Measurements from ENCODE around the gene FAM13A. TPM values are rescaled to one million over a fixed set of nuclear protein-coding genes. Genes with fewer than 3 reads are reported as not detected.

FAM13A gene
- total RNA-seq, 2 donors from 2014 or later: 20.7 to 35.2 TPM

GRCh38 chr4:88807499-88807898 is 249.5 kb downstream of the FAM13A start:
- intact Hi-C loops (cut with DNase I): no loop called here
- DNase-seq (ENCODE audit: low spot score): no peak

DNA sequence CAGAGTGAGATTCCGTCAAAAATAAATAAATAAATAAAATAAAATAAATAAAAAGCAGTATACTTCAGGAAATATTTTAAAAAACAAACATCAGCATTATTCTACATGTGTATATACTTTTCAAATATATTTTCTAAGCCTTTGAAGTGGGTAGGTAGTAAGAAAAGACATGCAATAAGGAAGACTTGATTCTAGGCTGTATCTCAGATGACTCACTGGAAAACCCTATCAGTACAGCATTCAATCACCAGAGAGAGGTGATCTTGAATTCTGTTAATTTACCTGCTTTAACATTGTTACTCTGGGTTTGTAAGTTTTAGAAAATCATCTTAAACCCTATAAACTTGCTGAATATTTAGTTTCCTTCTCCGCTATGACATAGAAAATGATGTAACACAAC is 252.8 kb downstream of the FAM13A start:
- no peak for DNase-seq (ENCODE audit: low spot score)
- intact Hi-C loops (cut with DNase I): no loop called here

- intact Hi-C loops (cut with DNase I): no loop called here
- no peak for DNase-seq (ENCODE audit: low spot score)
These were observed 253.3 kb downstream of the FAM13A start for GRCh38 chr4:88803600-88804096.

DNA sequence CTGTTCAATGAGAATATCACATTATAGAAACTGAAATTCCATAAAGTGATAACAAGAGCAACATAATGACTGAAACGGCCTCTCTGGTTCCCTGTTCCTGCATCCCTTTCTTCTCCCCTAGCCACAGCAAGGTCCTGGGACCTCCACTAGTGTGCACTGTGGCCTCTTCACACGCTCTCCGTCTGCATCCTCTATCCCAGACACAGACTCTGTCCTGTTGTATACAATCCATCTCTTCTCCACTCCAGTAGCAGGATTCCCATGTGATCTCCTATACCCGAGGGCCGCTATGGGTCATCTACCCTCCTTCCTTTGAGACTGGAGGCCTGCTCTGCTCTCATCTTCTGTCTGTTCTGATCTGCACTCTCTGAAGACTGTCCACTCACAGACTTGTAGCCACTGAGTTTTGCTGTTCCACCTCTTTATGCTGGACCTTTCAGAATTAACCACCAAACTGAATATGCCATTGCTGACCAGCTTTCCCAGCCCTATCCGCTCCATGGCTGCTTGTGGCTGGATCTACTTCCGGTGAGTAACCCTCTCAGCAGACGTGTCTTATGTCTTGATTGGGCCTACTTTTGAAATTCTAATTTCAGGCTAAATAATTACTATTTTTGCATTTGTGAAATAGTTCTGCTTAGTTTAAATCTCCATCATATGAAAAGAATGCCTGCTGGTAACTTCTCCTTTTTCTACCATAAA is 254.2 kb downstream of the FAM13A start:
- DNase-seq (ENCODE audit: low spot score): no peak
- intact Hi-C loops (cut with DNase I): no loop called here

DNA sequence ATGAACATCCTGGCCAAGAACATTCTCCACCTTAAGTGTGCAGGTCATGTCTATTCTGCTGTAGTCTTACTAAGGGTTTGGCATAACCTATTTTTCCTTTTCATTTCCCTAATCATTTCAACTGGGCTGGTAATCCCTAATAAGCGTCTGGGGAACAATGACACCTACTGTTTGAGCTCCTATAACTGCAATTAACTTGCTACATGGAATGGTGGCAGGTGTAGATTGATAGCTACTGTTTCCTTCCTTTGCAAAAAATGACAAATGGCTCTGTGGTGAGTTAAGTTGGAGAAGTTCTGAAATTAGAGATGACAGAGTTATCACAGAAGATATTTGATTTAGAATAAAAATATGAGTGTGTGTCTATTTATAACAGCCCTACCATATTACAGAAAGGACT is 254.8 kb downstream of the FAM13A start:
- no peak for DNase-seq (ENCODE audit: low spot score)
- intact Hi-C loops (cut with DNase I): no loop called here

DNA sequence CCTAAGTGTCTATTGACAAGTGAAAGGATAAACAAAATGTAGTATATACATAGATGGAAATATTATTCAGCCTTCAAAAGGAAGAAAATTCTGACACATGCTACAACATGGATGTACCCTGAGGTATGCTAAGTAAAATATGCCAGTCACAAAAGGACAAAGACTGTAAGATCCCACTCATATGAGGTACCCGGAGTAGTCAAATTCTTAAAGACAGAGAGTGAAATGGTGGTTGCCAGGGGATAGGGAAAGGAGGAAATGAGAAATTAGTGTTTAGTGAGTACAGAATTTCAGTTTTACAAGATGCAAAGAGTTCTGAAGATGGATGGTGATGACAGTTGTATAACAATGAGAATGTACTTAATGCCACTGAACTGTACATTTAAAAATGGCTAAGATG is 257.1 kb downstream of the FAM13A start:
- intact Hi-C loops (cut with DNase I): no loop called here
- DNase-seq (ENCODE audit: low spot score): no peak

- DNase-seq (ENCODE audit: low spot score): no peak
- intact Hi-C loops (cut with DNase I): no loop called here
These were observed 259.3 kb downstream of the FAM13A start for GRCh38 chr4:88797725-88798124.

- intact Hi-C loops (cut with DNase I): no loop called here
- DNase-seq (ENCODE audit: low spot score): no peak
These were observed 260.4 kb downstream of the FAM13A start for GRCh38 chr4:88796545-88796944.

- intact Hi-C loops (cut with DNase I): no loop called here
- no peak for DNase-seq (ENCODE audit: low spot score)
These were observed 262.0 kb downstream of the FAM13A start for GRCh38 chr4:88794952-88795351.

DNA sequence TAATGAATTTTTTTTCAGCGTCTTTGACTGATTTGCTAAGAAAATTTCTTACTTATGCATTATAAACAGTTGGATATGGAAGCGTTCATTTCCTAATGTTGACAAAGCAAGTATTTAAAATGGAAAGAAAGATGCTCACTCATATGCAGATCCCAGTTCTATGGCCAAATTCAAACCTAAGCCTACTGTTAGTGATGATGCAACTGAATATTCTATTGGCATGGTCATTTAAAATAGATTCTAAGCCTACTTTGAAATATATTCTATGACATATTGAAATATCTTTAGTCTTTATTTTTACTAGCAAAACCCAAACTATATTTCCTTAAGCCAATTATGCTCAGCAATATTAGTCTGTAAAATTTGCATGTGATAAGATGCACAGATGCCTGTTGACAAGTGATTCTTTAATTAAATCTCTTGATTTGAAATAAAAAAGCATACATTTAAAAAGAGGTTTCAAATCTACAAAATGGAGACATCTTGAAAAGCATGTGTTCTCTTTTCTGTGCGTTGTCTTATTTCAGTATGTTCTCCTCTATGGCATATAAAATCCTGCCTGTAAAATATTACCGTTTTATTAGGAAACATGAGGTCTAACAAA is 262.8 kb downstream of the FAM13A start:
- intact Hi-C loops (cut with DNase I): no loop called here
- no peak for DNase-seq (ENCODE audit: low spot score)

DNA sequence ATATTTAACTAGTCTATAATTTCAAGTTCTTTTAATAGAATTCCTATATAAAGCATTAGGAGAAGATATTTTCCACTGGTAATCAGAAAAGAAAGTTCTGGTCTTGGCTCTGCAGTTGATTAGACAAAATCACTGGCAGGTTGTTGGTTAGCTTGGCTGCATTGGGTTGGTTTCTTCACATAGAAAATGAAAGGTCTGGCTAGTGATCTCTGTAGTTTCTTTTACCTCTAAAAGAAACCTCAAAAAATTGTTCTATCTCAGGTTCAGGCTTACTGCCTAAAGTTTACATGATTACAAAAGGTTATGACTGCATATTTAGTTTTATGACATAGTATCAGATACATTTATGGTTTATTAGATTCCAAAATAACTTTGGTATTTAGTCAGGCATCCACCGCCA is 263.5 kb downstream of the FAM13A start:
- DNase-seq (ENCODE audit: low spot score): no peak
- intact Hi-C loops (cut with DNase I): no loop called here

DNA sequence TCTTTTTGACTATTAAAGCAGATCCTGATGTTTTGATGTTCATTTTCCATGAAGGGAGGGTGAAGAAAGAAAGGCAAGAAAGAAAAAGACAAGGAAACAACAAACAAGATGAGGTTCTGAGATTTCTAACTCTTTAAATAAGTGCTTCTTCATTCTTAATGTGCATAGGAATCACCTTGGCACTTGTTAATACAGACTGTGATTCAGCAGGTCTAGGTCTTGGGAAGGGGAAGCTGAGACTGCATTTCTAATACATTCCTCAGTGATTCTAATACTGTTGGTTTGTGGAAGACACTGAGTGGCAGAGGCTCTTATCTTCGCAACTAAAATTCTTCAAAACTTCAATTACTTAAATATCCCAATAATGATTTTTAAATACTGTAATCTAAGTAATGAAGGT is 264.2 kb downstream of the FAM13A start:
- intact Hi-C loops (cut with DNase I): no loop called here
- no peak for DNase-seq (ENCODE audit: low spot score)

DNA sequence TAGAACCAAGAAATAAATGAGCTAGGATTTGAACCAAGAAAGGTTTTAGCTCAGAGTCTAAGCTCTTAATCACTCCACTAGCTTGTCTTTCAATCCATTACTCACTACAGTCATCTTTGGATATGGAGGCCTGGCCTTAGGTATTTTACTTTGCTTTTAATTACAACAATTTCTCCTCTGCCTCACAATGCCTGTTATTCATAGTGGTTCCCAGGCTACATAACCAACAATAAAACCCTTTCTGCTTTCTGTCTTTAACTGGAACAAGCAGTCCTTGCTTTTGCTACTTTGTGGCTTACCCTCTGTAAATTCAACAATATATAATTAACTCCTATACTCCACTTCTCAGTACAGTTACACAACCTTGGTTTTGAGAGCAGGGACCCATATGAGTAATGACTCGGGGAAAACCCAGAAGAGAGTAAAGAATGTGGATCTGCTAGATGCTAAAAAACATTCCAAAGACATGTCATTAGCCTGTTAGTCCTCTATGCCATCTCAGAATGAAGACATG is 264.7 kb downstream of the FAM13A start:
- intact Hi-C loops (cut with DNase I): no loop called here
- no peak for DNase-seq (ENCODE audit: low spot score)

GRCh38 chr4:88791274-88791673 is 265.7 kb downstream of the FAM13A start:
- DNase-seq (ENCODE audit: low spot score): no peak
- intact Hi-C loops (cut with DNase I): no loop called here

- DNase-seq (ENCODE audit: low spot score): no peak
- intact Hi-C loops (cut with DNase I): no loop called here
These were observed 268.1 kb downstream of the FAM13A start for GRCh38 chr4:88788895-88789294.

DNA sequence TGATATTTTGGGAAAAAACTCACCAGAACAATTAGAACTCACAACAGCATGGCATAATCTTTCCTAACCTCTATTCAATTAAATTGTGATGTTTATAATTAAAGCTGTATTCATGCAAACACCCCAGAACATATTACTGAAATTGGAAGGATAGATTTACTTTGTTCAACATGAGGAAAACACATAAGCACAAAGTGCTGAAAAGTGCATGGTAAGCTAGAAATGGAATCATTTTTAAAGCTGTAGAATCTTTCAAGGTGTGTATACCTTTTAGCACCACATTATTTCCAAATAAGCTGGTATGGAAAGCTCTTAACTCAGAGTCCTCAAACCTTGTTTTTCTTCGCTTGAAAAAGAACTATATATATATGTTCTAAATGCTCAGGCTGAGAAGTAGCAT is 268.6 kb downstream of the FAM13A start:
- intact Hi-C loops (cut with DNase I): no loop called here
- no peak for DNase-seq (ENCODE audit: low spot score)

DNA sequence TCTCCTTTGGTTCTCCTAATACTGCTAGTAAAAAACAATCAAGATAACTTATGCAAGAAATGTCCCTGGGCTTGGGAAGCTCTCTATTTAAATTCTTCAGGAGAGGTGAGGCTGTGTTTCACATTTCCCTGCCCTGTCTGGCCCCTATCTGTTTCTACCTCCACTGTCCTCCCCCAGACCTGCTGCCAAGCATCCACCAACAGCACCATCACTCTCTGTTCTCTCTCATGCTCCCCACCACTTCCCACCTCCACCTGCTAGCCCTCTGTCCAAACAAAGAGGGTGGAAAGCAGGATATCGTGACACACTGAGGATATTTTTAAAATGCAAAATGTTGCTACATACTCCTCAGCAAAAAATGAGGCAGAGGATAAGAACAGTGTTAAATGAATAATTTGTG is 271.0 kb downstream of the FAM13A start:
- no peak for DNase-seq (ENCODE audit: low spot score)
- intact Hi-C loops (cut with DNase I): no loop called here

DNA sequence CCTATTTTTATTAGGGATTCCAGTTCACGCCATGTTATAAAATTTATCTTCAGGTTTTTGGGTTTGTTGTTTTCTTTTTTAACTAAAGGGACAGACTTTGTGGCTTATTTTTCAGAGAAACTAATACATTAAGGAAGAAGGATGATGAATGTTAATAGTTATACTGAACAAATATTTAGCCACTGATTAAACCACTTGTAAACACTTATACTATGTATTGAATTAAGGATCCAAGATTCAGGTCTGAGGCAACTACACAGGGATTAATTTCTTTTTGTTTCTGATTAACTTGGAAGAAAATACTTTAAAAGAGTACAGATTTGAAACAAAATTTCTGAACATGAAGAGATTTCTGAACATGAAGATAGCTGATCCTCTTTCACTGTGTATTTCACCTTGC is 276.6 kb downstream of the FAM13A start:
- intact Hi-C loops (cut with DNase I): no loop called here
- DNase-seq (ENCODE audit: low spot score): no peak

DNA sequence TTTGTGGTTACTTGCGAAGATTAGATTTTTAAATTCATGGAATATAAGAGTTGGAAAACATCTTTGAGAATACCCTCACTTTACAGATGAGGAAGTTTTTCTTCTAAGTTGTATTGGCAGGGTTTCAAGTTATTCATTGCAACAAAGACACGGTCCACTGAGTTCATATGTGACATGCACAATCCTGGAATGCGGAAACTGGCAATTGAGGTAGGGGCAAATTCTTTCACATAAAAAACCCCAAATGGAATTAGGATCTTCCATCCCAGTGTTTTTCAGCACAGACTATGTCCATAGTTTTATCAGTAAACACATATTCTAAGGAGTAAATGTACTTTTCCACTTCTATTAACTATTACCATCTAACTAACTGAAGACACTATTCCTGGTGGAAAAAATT is 277.6 kb downstream of the FAM13A start:
- intact Hi-C loops (cut with DNase I): no loop called here
- DNase-seq (ENCODE audit: low spot score): no peak

GRCh38 chr4:88775529-88775928 is 281.5 kb downstream of the FAM13A start:
- intact Hi-C loops (cut with DNase I): no loop called here
- no peak for DNase-seq (ENCODE audit: low spot score)

DNA sequence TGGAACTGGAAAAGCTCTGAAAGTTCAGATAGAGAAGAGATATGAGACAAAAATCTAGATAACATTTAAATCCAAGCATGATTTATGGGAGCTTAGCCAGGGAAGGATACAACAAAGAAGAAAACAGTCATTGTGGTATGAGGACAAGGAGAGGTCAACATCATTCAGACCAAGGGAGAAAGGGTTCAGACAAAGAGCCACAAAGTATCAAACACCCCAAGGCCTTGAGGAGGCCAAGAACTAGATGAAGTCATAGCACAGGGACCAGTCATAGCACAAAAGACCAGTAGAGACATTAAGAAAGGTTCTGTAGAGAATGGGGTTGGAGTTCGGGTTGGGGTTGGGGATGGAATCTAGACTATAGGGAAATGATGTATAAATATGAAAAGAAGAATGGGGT is 282.0 kb downstream of the FAM13A start:
- no peak for DNase-seq (ENCODE audit: low spot score)
- intact Hi-C loops (cut with DNase I): no loop called here

All from posterior vena cava (tissue), 2 donors.